IPS-18c (cell line): ENCODE measurements around the gene LYAR.
"Not testable (repeated sequence)": the region's sequence is repeated elsewhere in the genome, so short reads cannot be mapped to it uniquely, and the experiment has no call there.

Source experiments
- H3K4me3 ChIP-seq: 2 replicates; pipeline ENCODE4 v1.7.0; 2013; ENCODE audit warnings: low read depth, mild to moderate bottlenecking, low read length, moderate library complexity; ENCODE audit not compliant: insufficient read depth
- H3K9me3 ChIP-seq: one replicate; pipeline ENCODE4 v1.6.1; 2013; ENCODE audit warnings: mild to moderate bottlenecking, low read length, moderate library complexity; ENCODE audit not compliant: control insufficient read depth, insufficient read depth

Gene LYAR

DNA sequence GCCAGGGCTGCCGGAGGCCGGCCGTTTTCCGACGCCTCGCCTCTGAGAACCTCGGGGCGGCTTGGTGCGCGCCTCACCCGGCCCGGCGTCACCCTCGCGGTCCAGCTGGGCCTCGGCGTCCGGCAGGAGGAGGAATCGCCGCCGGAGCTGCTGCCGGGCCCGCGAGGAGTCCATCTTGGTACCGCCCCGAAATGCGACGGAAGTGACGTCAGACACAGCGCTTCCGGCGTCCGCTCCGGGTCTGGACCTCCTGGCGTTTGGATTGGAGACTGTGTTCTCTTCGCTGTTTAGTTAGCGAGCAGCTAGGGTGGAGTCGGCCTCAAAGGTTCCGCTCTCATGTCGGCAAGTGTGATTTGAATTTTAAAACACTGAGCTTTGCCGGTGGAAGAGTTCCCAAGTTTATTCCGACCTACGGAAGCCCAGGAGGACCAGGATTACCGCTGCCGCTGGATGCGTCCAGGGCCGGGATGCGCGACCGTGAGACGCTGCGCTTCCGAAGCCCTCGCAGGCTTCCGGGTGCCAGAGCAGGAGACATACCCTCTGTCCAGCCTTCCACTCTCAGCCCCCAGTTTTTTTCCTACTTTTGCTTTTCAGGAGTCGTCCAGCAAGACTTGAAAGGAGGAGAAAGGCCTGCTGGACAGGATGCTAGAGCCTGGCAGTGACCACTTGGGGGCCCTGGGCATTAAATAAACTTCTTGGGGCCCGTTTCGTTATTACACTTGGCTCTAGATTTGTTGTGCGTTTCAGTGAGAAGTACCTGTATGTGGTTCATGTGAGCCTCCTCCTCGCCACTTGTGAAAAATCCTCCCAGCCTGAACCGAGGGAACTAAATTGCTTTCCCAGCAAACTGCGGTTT, 41.7 kb downstream of the LYAR start, which contains the start of gene TMEM128:
Gene TMEM128 (minus strand): TSS at position 195 of the 856 bp plus-strand sequence. CDS start 21 bp downstream, at position 174.
- peak within 1 kb of the TSS; percentile 93 for H3K4me3 ChIP-seq
- no peaks in the 10 kb centered on the region for H3K9me3 ChIP-seq

DNA sequence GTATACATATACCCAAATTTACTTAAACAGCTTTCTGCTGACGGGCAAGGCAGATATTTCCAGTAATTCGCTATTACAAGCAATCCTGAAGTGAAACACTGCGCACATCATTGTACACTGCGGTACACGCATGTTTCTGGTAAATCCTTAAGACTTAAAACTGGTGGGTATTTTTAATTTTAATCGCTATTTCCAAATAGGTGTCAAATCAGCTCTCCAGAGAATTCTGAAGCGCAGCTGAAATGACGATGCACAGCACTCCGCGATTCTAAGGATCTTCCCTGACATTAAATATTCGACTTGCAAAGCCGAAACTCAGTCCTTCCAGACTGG, 42.3 kb downstream of the LYAR start:
- Histone ChIP-seq H3K9me3 (no peaks in the 10 kb centered on the region), H3K4me3 (peak overlapping the region; percentile 93)

DNA sequence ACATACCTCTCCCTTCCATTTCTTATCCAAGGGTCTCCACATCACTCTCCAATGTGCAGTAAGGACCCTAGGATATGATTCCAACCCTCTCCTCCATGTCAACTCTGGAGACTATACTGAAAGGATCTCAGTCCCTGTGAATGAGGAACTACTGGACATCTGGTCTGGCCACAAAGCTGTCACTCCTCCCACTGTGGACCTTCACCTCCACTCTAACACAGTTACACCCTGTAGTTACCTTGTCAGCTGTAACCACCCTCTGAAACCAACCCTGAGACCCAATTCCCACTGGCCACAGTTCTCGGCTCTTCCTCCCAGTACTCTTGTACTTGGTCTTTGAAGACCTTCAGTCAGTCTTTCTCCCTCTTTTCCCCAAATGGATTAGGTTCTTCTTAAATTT, 44.8 kb downstream of the LYAR start:
- Histone ChIP-seq H3K4me3 (no peak overlapping the region), H3K9me3 (no peaks in the 10 kb centered on the region)

DNA sequence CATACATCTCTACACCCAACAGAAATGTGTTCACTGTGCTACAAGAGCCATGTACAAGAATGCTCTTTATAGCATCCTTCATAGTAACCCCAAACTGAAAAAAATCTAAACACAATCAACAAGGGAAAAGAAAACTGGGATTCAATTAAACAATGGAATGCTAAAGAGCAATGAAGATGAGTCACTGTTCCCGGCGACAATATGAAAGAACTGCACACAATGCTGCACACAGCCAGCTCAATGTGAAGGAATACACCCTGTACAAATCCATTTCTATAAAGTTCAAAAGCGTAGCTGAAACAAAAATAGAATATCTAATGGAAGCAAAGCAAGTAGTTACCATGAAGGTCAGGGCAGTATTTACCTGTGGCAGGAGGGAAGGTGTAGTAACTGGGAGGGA, 50.4 kb downstream of the LYAR start:
- not testable (repeated sequence) for H3K4me3 ChIP-seq, H3K9me3 ChIP-seq

DNA sequence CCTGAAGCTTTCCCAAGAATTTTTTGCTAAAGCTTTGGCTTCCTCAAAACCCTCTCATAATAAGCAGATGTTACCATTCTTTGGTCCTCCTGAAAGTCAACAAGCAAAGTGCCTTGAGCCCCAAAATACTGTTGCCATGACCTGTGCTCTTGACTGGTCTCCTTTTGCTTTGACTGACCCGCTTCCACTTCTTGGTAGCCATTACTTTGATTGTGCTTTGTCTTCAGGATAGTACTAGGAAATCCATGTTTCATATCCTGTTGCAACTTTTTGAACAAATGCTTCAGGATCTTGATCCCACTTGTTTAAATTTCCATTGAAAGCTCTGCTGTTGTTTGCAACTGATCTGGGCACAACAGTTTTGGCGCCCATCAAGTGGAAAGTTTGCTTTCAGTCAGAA, 56.3 kb downstream of the LYAR start:
- Histone ChIP-seq H3K9me3 (peaks cover 2% of the 10 kb centered on the region), H3K4me3 (no peak overlapping the region)

DNA sequence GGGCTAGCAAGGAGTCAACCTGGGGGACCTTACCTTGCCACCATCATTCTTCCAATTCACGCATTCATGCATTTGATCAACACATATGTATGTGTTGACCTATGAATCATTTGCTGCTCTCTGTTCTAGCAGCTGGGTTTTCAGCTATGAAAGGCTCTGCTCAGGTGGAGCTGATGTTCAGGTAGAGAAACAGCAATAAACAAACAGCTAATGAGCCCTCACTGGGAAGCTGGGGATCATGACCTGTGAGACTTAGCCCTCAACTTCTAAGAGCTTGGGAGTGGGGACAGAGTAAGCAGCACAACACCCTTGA, 61.6 kb downstream of the LYAR start:
- peaks cover 2% of the 10 kb centered on the region for H3K9me3 ChIP-seq
- no peak overlapping the region for H3K4me3 ChIP-seq

DNA sequence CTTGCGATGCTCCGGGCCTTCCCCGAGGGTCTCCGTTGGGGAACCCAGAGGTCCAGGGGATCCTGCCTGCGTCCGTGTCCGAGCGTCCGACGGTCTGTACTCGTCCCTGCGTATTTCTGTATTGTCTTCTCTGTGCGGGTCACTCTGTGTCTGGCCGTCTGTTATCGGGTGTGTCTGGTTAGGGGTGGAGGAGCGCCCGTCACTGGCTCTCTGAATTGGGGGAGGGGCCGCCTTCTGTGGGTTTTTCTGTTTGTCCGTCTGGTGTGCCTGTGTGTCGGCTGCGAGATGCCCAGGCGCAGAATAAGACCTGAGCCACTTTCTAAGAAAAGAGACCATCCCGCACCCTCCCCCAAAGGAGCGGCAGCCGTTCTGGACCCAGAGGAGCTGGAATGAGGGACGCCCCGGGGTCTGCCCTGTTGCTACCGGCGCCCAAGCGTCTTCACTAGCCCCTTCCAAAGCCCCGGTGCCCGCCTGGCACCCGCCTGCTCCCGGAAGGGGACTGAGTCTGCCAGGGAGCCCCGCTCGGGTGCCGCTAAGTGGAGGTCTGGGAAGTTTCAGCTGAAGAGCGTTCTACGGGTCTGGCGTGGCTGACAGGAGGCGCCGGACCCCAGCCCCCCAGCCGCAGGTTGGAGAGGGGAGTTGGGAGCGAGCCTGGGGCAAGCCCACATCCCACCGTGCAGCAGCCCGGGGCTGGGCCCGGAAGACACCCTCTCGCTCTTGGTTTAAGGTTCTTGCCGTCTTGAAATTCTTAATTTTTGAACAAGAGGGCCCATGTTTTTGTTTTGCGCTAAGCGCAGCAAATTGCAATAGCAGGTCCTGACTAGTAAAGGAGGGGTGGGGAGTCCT, 62.2 kb downstream of the LYAR start:
- Histone ChIP-seq H3K4me3 (no peak overlapping the region; the same call in 1 of the 2 replicates), H3K9me3 (peaks cover 2% of the 10 kb centered on the region)

DNA sequence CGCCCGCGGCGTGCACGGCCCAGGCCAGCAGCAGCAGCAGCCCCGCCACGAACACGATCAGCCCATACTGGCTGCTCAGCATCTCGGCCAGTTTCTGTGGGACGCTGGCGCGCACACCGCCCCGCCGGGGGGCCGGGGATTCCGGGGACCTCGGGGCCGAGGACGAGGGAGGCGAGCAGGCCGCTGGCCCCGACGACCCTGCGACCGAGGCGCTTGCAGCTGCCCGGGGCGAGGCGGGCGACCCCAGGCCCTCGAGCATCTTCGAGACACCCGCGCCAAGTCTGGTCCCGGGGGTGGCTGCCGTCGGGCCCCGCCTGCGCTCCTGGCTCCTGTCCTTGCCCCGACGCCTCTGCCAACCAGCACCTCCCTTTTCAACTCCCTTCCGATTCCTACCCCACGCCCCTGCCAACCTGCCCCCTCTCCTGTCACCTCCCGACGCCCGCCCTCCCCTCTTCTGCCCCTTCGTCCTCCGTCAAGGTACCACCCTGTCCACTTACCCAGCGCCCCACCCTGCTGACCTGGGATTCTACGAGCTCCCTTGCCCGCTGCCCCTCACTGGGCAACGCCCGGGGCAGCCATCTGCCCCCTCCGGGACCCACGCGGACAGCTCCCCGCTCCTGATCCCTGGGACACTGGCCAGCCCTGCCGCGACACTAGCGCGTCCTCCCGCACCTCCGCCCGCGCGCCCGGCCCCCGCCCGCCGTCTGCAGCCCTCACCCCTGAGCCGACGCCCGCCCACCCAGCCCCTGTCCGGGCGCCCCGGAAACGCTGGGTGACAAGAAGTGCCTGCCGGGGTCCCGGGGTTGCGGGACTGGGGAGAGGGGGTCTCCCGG, 63.1 kb downstream of the LYAR start, which contains the start of gene OTOP1:
Gene OTOP1 (minus strand): TSS at position 324 of the 833 bp plus-strand sequence. CDS start 65 bp downstream, at position 259.
- peak within 1 kb of the TSS; percentile 28 for H3K4me3 ChIP-seq
- H3K9me3 ChIP-seq = peaks cover 2% of the 10 kb centered on the region

DNA sequence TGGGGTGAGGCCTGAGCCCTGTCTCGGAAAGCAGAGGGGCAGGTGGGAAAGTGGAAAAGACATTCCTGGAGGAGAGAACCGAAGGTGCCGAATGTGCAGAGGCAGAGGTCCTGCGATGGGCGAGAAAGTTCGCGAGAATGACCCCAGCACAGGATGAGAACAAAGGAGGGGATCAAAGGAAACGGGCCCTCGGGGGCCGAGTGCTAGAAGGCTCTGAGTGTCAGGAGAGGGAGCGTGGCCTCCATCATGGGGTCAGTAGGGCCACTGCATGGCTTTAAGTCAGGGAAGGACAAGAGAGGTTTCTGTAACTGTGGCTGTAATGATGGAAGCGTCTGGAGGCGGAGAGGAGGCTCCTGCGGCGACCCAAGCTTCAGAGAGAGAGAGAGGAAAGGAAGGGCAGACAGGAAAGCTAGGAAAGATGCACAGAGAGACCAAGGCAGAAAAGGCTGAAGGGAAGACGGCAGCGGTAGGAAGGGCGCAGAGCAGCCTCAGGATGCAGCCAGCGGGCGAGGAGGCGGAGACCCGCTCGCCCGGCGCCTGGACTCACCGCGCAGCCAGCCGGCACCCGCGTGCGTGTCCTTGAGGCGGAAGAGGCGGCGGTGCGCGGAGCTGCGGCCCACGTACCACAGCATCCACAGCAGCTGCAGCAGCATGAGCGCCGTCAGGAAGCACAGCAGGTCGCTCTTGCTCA, 63.9 kb downstream of the LYAR start:
- Histone ChIP-seq H3K9me3 (peaks cover 2% of the 10 kb centered on the region), H3K4me3 (peak overlapping the region; percentile 28; the same call in 1 of the 2 replicates)
